PFSK-1 (cell line): ENCODE measurements around the gene MX1.

Experiments used
- FOXP2 ChIP-seq: optimal IDR thresholded peaks from 2 replicates; pipeline ENCODE3; 2011; ENCODE audit warnings: borderline replicate concordance, control low read depth, inconsistent platforms; ENCODE audit not compliant: insufficient read depth; ENCODE audit errors: extremely low read length, extremely low read depth
- POLR2AphosphoS5 ChIP-seq: IDR thresholded peaks from 2 replicates; pipeline ENCODE4 v1.6.1; 2012; ENCODE audit warnings: low read depth, mild to moderate bottlenecking, control low read depth, low read length, moderate library complexity
- REST ChIP-seq, 2 experiments: IDR thresholded peaks; 2 replicates each; pipeline versions ENCODE4 v1.6.1 to v1.8.0; 2011 to 2012; ENCODE audit warnings: low read depth in 2 of 2, low read length in 2 of 2, control low read depth in 1 of 2, inconsistent platforms in 1 of 2, mild to moderate bottlenecking in 1 of 2, moderate library complexity in 1 of 2; ENCODE audit not compliant: insufficient read depth in 1 of 2
- SIN3A ChIP-seq: IDR thresholded peaks from 2 replicates; pipeline ENCODE4 v1.6.1; 2012; ENCODE audit warnings: mild to moderate bottlenecking, low read length, moderate library complexity, borderline replicate concordance; ENCODE audit not compliant: insufficient read depth
- TAF1 ChIP-seq: IDR thresholded peaks from 2 replicates; pipeline ENCODE4 v1.6.1; 2012; ENCODE audit warnings: low read length, control low read depth, borderline replicate concordance; ENCODE audit not compliant: insufficient read depth

The MX1 gene

GRCh38 chr21:41441546-41441945, 15.5 kb downstream of the MX1 start:
- TF ChIP-seq FOXP2, result no peak
- TF ChIP-seq REST (IDR thresholded peaks at IDR 0.05; ENCODE audit: insufficient read depth in 1 of 2, low read depth in 2 of 2, low read length in 2 of 2), result no peak
- no peak for TF ChIP-seq SIN3A
- TF ChIP-seq POLR2AphosphoS5, result no peak
- no peak for TF ChIP-seq TAF1

DNA sequence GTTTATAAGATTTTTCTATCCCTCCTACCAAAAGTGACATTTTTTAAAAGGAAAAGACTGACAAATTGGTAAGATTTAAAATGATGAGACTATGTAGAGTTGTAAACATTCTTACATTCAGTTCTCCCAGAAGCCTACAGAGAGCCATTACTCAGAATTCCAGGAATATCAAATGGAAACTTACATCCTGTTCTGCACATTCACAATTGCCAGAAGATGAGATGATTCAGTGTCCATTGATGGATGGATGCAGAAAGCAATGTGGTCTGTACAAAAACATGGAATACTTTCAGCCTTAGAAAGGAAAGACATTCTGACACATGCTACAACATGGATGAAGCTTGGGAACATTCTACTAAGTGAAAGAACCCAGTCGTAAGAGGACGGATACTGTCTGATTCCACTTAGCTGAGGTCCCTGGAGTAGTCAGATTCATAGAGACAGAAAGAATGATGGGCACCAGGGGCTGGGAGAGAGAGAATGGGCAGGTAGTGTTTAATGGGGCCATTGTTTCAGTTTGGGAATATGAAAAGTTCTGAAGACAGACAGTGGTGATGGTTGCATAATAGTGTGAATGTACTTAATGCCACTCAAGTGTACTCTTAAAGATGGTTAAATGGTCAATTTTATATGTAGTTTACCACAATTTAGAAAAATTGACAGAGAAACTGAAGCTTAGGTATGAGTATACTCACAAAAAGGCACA, 16.6 kb downstream of the MX1 start:
- TF ChIP-seq REST (IDR thresholded peaks at IDR 0.05; ENCODE audit: insufficient read depth in 1 of 2, low read depth in 2 of 2, low read length in 2 of 2), result no peak
- no peak for TF ChIP-seq POLR2AphosphoS5
- TF ChIP-seq SIN3A, result no peak
- TF ChIP-seq FOXP2, result no peak
- no peak for TF ChIP-seq TAF1

GRCh38 chr21:41443562-41443961, 17.5 kb downstream of the MX1 start:
- TF ChIP-seq REST (IDR thresholded peaks at IDR 0.05; ENCODE audit: insufficient read depth in 1 of 2, low read depth in 2 of 2, low read length in 2 of 2) (no peak), FOXP2 (no peak), POLR2AphosphoS5 (no peak), TAF1 (no peak), SIN3A (no peak)

DNA sequence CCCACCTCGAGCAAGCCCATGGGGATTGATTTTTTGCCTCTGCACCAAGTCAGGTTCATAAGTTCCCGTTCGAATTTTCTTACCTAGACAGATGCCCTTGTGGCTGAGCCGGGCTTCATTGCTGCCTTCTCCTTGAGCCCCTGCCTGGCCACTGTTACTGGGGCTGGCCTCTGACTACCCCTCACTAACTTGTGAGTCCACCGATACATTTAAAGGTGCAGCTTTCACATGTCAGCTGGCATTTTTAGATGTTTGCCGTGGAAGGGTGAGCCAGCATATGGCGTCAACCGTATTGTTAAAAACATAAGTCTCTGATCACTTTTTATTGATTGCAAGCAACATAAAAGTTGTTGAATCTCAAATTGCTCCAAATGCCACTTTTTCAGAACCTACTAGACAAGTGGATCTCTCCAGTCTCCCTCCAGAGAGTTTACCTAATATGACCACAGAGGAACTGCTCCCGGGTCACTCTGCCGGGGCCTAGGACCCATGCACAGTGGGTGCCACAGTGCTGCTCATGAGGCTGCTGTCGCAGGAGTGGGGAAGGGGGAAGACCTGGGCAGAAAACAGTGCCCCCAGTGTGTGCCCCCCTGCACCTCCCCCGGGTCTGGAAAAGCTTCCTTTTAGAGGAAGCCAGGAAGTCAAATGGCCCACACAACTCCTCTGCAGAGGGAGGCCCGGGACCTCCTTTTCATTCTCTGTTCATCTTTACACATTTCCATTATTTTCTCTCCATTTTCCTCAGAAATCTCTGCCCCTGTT, 18.8 kb downstream of the MX1 start:
- no peak for TF ChIP-seq TAF1
- TF ChIP-seq SIN3A, result no peak
- TF ChIP-seq FOXP2, result no peak
- no peak for TF ChIP-seq POLR2AphosphoS5
- no peak for TF ChIP-seq REST (IDR thresholded peaks at IDR 0.05; ENCODE audit: insufficient read depth in 1 of 2, low read depth in 2 of 2, low read length in 2 of 2)
